ENCODE data around the gene RARRES2.
A peak's percentile ranks its signal among the peaks of the same experiment; 100 is the strongest.

Gene RARRES2

GRCh38 chr7:150334108-150334507, 7.3 kb downstream of the RARRES2 start:
- TF ChIP-seq Cebpa-rat (IDR thresholded peaks at IDR 0.05), result no peak
- no peaks in the 10 kb centered on the region for H3K9me3 ChIP-seq (replicated peaks in 1 of 11)
- no peak overlapping the region for H3K9ac ChIP-seq
- H3K27ac ChIP-seq, result no peak overlapping the region
- no peak overlapping the region for H3K4me2 ChIP-seq
- no peaks in the 10 kb centered on the region for H3K36me3 ChIP-seq
- H3K27me3 ChIP-seq, result peaks cover 0 to 6% (median under 1%) of the 10 kb centered on the region in 11 experiments; a peak in 6 of 22 replicates
- no peaks in the 10 kb centered on the region; a peak in 1 of 20 replicates for H3K4me1 ChIP-seq
- no peaks in the 10 kb centered on the region; a peak in 1 of 22 replicates for H4K20me1 ChIP-seq
- H3K4me3 ChIP-seq, result no peak overlapping the region

- H3K9me3 ChIP-seq (replicated peaks in 1 of 11), result no peaks in the 10 kb centered on the region
- no peak overlapping the region for H3K4me2 ChIP-seq
- H3K9ac ChIP-seq, result no peak overlapping the region
- no peak overlapping the region for H3K4me3 ChIP-seq
- peaks cover 0 to 2% (median 0%) of the 10 kb centered on the region in 11 experiments; a peak in 1 of 22 replicates for H3K27me3 ChIP-seq
- H3K4me1 ChIP-seq, result no peaks in the 10 kb centered on the region; a peak in 1 of 20 replicates
- H4K20me1 ChIP-seq, result no peaks in the 10 kb centered on the region
- no peak overlapping the region for H3K27ac ChIP-seq
- no peaks in the 10 kb centered on the region for H3K36me3 ChIP-seq
- no peak for TF ChIP-seq Cebpa-rat (IDR thresholded peaks at IDR 0.05)
These were observed 7.8 kb downstream of the RARRES2 start for GRCh38 chr7:150333659-150334058.

DNA sequence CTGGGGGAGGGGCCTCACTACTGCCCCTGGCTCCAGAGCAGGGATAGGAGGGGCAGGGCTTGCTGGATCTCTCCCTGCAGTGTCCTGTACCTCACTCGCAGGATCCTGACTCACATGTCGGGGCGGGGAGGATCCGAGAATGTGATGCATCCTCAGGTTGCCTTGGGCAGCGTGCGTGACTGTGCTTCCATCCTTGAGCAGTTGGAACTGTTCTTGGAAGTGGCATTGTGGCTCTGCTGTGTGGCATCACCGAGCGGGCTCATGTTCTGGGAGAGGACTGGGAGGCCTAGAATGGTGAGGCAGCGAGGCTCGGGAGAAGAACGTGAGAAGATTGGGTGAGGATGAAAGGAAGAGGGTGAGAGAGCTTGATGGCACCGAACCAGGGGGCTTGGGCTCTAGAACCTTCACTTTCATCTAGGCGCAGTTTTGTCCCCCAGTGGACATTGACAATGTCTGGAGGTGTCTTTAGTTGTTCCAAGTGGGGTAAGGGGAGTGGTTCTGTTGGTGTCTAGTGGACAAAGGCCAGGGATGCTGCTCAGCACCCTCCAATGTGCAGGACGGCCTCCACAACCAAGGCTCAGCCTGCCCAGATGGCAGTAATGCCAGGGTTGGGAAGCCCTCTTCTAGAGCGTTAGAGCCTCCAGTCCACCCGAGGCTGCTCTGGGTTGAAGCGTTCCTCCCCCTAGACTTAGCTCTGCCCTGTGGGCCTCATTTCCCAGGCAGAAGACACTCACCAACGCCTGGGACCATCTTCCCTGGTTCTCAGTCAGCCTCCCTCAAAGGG, 8.4 kb downstream of the RARRES2 start:
- Histone ChIP-seq H3K27me3 (no peaks in the 10 kb centered on the region), H3K9ac (no peak overlapping the region), H3K4me2 (no peak overlapping the region), H3K4me3 (no peak overlapping the region), H3K9me3 (replicated peaks in 1 of 11) (no peaks in the 10 kb centered on the region), H3K4me1 (no peaks in the 10 kb centered on the region), H3K27ac (no peak overlapping the region), H3K36me3 (no peaks in the 10 kb centered on the region), H4K20me1 (no peaks in the 10 kb centered on the region)
- TF ChIP-seq Cebpa-rat (IDR thresholded peaks at IDR 0.05), result no peak

- Histone ChIP-seq H3K9me3 (replicated peaks in 1 of 11) (no peaks in the 10 kb centered on the region), H3K4me3 (no peak overlapping the region), H3K4me2 (no peak overlapping the region), H3K9ac (no peak overlapping the region), H4K20me1 (no peaks in the 10 kb centered on the region), H3K27me3 (peaks cover 0 to 5% (median under 1%) of the 10 kb centered on the region in 11 experiments; a peak in 11 of 22 replicates), H3K4me1 (peaks cover 0 to 7% (median 0%) of the 10 kb centered on the region in 10 experiments; a peak in 4 of 20 replicates), H3K36me3 (no peaks in the 10 kb centered on the region), H3K27ac (no peak overlapping the region)
- no peak for TF ChIP-seq Cebpa-rat (IDR thresholded peaks at IDR 0.05)
These were observed 11.1 kb downstream of the RARRES2 start for GRCh38 chr7:150330211-150330885.

DNA sequence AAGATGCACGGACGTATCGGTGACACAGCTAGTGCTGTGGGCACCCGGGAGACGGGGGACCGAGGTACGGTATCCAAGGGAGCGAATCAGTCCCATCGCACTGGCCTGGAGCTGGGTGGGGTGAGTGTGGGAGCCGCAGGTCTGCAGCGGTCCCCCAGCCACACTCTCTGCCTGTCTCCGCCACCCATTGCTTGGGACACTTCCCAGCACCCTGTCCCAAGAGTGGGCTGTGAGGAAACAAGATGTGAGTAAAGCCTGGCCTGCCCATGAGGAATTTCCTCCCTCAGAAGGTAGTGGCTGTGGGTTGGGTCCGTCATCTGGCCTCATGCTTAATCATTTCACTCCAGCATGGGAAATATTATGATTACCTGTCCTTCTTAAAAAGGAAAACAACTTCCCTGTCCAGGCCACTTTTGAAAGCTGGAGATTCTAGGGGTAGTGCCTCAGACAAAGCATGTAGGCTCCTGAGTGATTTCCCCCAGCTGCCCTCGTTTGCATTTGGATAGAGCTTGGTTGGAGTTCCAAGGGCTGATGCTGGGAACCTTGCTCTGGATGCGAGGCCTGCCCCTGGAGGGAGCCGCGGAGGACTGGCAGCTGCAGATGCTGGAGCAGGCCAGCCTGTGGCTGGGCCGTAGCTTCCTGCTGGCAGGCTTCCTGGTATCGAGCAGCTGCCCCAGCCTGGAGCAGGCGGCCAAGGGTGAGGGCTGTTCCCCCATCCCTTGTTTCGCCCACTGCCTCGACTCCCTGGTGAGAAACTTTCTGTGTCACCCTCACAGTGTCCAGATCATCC, 11.9 kb downstream of the RARRES2 start:
- peaks cover 4 to 13% (median 8%) of the 10 kb centered on the region in 11 experiments for H3K27me3 ChIP-seq
- H3K9me3 ChIP-seq (replicated peaks in 1 of 11), result 0 out of 22 replicates have a peak, but pooled peaks cover 0 to 2% (median 0%) of the 10 kb centered on the region in 11 experiments
- no peaks in the 10 kb centered on the region for H4K20me1 ChIP-seq
- no peak for TF ChIP-seq Cebpa-rat (IDR thresholded peaks at IDR 0.05)
- H3K4me3 ChIP-seq, result no peak overlapping the region
- H3K36me3 ChIP-seq, result no peaks in the 10 kb centered on the region
- no peak overlapping the region for H3K9ac ChIP-seq
- H3K4me1 ChIP-seq, result peaks cover 0 to 15% (median 4%) of the 10 kb centered on the region in 10 experiments; a peak in 6 of 20 replicates
- no peak overlapping the region for H3K4me2 ChIP-seq
- no peak overlapping the region for H3K27ac ChIP-seq

DNA sequence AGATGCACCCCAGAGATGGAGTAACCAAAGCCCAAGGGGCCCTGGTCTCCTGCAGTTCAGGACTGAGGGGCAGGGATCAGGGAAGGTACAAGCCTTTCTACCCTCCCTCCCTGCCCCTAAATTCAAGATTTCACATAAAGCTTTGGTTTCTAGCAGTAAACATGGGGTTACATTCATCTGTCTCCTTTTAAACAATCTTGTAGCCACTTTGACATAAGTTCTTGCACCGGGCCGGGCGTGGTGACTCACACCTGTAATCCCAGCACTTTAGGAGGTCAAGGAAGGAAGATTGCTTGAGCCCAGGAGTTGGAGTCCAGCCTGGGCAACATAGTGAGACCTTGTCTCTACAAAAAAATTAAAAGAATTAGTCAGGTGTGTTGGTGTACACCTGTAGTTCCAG, 14.1 kb downstream of the RARRES2 start:
- TF ChIP-seq Cebpa-rat (IDR thresholded peaks at IDR 0.05), result no peak
- peaks cover 26 to 36% (median 30%) of the 10 kb centered on the region in 11 experiments for H3K27me3 ChIP-seq
- H4K20me1 ChIP-seq, result 0 out of 22 replicates have a peak, but pooled peaks cover 0 to 3% (median 0%) of the 10 kb centered on the region in 11 experiments
- peaks cover 4 to 23% (median 12%) of the 10 kb centered on the region in 10 experiments; a peak in 13 of 20 replicates for H3K4me1 ChIP-seq
- no peak overlapping the region for H3K27ac ChIP-seq
- H3K4me2 ChIP-seq, result no peak overlapping the region
- no peak overlapping the region for H3K9ac ChIP-seq
- H3K9me3 ChIP-seq (replicated peaks in 1 of 11), result peaks cover 10 to 20% (median 14%) of the 10 kb centered on the region in 11 experiments
- no peak overlapping the region for H3K4me3 ChIP-seq
- H3K36me3 ChIP-seq, result no peaks in the 10 kb centered on the region; a peak in 1 of 22 replicates

DNA sequence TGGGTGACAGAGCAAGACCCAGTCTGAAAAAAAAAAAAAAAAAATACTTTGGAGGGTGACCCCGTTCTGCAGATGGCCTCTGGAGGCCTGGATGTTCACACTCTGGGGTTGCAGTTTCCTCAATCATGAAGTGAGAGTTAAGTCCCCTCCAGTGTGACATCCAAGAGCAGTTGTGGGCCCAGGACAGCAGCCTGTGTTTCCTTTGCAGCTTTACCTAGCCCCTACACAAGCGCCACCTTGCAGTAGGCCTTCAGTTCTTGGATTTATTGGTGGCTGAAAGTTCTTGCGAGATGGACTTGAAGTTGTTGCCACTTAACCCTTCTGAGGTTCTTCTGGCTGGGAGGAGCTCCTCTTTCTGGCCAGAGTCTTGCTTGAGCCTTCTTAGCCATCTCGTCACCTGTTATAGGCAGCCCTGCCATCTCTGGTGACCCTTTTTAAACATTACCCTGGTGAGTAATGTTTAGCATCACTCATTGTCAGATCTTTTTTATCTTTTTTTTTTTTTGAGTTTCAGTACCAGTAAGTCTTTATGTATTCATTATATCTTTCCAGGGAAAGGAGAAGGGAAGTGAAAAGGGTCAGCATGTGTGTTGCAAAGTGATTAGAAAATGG, 14.7 kb downstream of the RARRES2 start:
- H3K4me1 ChIP-seq, result peaks cover 4 to 23% (median 12%) of the 10 kb centered on the region in 10 experiments; a peak in 13 of 20 replicates
- no peaks in the 10 kb centered on the region; a peak in 1 of 22 replicates for H3K36me3 ChIP-seq
- H3K27me3 ChIP-seq, result peaks cover 31 to 41% (median 36%) of the 10 kb centered on the region in 11 experiments
- H3K9me3 ChIP-seq (replicated peaks in 1 of 11), result peaks cover 14 to 26% (median 19%) of the 10 kb centered on the region in 11 experiments
- H3K4me2 ChIP-seq, result no peak overlapping the region
- TF ChIP-seq Cebpa-rat (IDR thresholded peaks at IDR 0.05), result no peak
- H3K4me3 ChIP-seq, result no peak overlapping the region
- no peak overlapping the region for H3K9ac ChIP-seq
- H4K20me1 ChIP-seq, result 0 out of 22 replicates have a peak, but pooled peaks cover 0 to 3% (median 0%) of the 10 kb centered on the region in 11 experiments
- H3K27ac ChIP-seq, result no peak overlapping the region

DNA sequence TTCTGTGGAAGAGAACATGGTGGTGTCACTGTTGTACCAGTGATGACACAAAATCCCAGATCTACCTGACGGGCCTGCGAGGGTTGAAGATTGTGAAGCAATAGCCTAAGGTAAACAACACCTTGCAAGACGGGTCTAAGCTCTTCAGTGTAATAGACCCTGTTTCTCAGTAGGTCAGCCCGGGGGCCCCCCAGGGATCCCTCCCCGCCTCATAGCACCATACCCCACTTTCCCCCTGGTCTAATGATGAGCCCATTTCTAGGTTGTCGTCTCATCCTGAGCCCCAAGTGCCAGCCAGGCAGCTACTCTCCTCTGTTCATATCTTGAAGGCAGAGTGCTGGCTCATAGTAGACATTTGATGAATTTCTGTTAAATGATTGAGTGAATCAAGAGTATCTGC, 15.5 kb downstream of the RARRES2 start:
- peaks cover 33 to 47% (median 43%) of the 10 kb centered on the region in 11 experiments for H3K27me3 ChIP-seq
- H3K9me3 ChIP-seq (replicated peaks in 1 of 11), result peaks cover 14 to 27% (median 19%) of the 10 kb centered on the region in 11 experiments
- peak overlapping the region in 3 of 11 experiments; percentile 21 to 51 (median 43); a peak in 3 of 22 replicates for H3K4me2 ChIP-seq
- H3K9ac ChIP-seq, result no peak overlapping the region; a peak in 1 of 22 replicates
- H3K4me3 ChIP-seq, result no peak overlapping the region
- peaks cover 4 to 23% (median 12%) of the 10 kb centered on the region in 10 experiments; a peak in 13 of 20 replicates for H3K4me1 ChIP-seq
- H3K36me3 ChIP-seq, result no peaks in the 10 kb centered on the region; a peak in 1 of 22 replicates
- peak overlapping the region in 4 of 11 experiments; percentile 15 to 39 (median 21); a peak in 4 of 22 replicates for H3K27ac ChIP-seq
- H4K20me1 ChIP-seq, result 0 out of 22 replicates have a peak, but pooled peaks cover 0 to 3% (median 0%) of the 10 kb centered on the region in 11 experiments
- no peak for TF ChIP-seq Cebpa-rat (IDR thresholded peaks at IDR 0.05)

Measured in BLaER1 treated with 17β-estradiol and CSF1 and Interleukin-3, amounts not matched to agents 10 nM and 100 nM (cell line).